NCI-H774 (cell line): ENCODE data around the gene CATSPERZ.
"Not testable (repeated sequence)": the region's sequence is repeated elsewhere in the genome, so short reads cannot be mapped to it uniquely, and the experiment has no call there.

Experiments used
- DNase-seq: peaks from one replicate; lab custom pipeline; 2025; lab: John Stamatoyannopoulos, UW

CATSPERZ gene

GRCh38 chr11:64304316-64305072 is 4.3 kb downstream of the CATSPERZ start:
- DNase-seq = peak; percentile 85

DNA sequence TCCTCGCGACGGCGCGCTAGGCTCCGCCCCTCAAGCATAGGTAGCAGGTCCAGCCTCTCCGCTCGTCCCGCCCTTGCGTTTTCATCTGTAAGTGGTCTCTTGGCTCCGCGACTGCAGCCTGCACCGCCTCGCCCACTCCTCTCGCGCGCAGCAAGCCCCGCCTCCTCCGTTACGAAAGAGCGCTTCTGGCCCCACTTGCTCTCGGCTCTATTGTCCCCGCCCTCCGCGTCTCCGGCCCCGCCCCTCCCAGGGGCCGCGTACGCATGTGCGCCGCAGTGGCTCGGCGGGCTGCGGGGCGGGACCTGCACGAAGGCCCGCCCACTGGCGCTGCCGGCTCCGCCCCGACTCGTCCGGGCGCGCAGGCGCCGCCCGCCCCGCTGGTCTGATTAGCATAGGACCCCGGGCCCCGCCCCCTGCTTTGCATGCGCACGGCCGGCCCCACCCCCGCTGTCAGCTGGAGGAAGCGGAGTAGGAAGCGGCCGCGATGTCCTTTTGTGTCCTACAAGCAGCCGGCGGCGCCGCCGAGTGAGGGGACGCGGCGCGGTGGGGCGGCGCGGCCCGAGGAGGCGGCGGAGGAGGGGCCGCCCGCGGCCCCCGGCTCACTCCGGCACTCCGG is 5.0 kb downstream of the CATSPERZ start, which contains the start of gene ESRRA:
TSS of gene ESRRA (plus strand) at position 450 of the 616 bp plus-strand sequence. CDS start 1,656 bp downstream, outside the sequence.
- peak; percentile 100 for DNase-seq

- peak; percentile 59 for DNase-seq
Observed at GRCh38 chr11:64305691-64306562, 5.8 kb downstream of the CATSPERZ start.

DNA sequence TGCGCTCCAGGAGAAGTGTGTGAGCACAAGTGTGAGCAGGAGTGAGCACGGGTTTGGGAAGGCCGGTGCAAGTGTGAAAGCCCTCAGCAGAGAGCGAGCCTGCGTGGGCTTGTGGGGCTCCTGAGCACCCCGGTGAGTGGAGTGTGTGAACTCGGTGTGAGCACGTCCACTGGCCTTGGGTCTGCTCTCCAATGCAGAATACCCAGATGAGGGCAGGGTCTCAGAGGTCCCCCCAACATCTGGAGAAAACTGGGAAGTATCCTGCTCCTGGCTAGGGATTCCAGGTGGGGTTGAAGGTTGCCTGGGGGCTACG is 6.4 kb downstream of the CATSPERZ start:
- DNase-seq = no peak

- DNase-seq = no peak
Observed at GRCh38 chr11:64306876-64307622, 6.9 kb downstream of the CATSPERZ start.

GRCh38 chr11:64307795-64308194 is 7.6 kb downstream of the CATSPERZ start:
- not testable (repeated sequence) for DNase-seq

- no peak for DNase-seq
Observed at GRCh38 chr11:64312947-64313346, 12.8 kb downstream of the CATSPERZ start.

- no peak for DNase-seq
Observed at GRCh38 chr11:64313491-64314145, 13.5 kb downstream of the CATSPERZ start.

GRCh38 chr11:64314146-64314804 is 14.1 kb downstream of the CATSPERZ start:
- no peak for DNase-seq

- no peak for DNase-seq
Observed at GRCh38 chr11:64314805-64315561, 14.8 kb downstream of the CATSPERZ start.

DNA sequence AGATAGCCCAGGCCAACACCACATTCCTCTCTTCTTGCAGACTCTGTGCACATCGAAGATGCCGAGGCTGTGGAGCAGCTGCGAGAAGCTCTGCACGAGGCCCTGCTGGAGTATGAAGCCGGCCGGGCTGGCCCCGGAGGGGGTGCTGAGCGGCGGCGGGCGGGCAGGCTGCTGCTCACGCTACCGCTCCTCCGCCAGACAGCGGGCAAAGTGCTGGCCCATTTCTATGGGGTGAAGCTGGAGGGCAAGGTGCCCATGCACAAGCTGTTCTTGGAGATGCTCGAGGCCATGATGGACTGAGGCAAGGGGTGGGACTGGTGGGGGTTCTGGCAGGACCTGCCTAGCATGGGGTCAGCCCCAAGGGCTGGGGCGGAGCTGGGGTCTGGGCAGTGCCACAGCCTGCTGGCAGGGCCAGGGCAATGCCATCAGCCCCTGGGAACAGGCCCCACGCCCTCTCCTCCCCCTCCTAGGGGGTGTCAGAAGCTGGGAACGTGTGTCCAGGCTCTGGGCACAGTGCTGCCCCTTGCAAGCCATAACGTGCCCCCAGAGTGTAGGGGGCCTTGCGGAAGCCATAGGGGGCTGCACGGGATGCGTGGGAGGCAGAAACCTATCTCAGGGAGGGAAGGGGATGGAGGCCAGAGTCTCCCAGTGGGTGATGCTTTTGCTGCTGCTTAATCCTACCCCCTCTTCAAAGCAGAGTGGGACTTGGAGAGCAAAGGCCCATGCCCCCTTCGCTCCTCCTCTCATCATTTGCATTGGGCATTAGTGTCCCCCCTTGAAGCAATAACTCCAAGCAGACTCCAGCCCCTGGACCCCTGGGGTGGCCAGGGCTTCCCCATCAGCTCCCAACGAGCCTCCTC is 15.7 kb downstream of the CATSPERZ start:
- DNase-seq = not testable (repeated sequence)

DNA sequence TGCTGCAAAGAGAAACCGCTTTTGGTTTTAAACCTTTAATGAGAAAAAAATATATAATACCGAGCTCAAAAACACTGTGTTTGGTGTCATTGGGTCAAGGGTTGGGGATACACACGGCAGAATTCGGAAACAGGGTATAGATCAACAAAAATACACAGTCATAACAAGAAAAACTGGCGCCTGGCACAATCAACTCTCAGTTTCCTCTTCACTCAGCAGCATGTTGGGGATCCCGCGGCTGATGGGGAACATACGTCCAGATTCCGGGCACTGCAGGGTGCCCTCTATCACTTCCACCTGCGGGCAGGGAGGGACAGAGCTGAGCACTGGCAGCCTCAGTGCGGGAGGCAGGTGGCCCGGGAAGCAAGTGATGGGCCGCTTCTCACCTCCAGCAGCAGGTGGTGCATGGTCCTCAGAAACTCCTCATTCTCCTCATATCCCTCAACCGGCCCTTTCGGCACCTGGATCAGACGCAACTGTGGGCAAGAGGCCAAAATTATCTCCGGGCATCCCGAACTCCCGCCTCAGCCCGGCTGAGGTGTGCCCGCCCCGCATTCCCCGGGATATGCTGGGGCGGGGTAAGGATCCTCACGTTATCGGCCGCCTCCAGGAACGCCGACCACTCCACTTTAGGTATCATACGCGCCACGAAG is 16.6 kb downstream of the CATSPERZ start:
- peak; percentile 34 for DNase-seq

GRCh38 chr11:64317325-64317960 is 17.3 kb downstream of the CATSPERZ start, which contains the start of gene TRMT112:
Gene TRMT112 (minus strand): TSS chr11:64317559. CDS start chr11:64317526, 33 bp downstream.
- DNase-seq = peak; percentile 99

DNA sequence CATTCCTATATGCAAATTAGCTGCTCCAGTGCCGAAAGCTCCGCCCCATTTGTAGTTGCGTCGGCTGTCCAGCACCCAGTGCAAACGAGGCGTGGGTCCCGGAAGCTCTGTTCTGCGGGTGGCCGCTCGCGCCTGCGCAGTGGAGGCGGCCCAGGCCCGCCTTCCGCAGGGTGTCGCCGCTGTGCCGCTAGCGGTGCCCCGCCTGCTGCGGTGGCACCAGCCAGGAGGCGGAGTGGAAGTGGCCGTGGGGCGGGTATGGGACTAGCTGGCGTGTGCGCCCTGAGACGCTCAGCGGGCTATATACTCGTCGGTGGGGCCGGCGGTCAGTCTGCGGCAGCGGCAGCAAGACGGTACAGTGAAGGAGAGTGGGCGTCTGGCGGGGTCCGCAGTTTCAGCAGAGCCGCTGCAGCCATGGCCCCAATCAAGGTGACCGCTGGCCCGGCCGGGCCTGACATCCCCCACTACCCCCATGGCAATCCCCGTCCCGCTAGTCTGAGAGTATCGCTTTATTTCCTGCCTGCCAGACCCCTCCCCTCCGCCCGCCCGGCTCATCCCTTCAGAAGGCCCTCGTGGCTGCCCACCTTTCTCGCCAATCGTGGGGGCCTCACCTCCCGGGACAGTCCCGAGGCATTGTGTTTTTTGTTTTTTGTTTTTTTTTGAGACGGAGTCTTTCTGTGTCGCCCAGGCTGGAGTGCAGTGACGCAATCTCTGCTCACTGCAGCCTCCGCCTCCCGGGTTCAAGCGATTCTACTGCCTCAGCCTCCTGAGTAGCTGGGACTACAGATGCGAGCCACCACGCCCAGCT is 18.0 kb downstream of the CATSPERZ start, which contains the start of gene PRDX5:
TSS of gene PRDX5 (plus strand) at position 161 of the 805 bp plus-strand sequence. CDS start at position 256, 95 bp downstream.
- DNase-seq = peak; percentile 98

GRCh38 chr11:64318766-64319761 is 18.9 kb downstream of the CATSPERZ start:
- no peak for DNase-seq

DNA sequence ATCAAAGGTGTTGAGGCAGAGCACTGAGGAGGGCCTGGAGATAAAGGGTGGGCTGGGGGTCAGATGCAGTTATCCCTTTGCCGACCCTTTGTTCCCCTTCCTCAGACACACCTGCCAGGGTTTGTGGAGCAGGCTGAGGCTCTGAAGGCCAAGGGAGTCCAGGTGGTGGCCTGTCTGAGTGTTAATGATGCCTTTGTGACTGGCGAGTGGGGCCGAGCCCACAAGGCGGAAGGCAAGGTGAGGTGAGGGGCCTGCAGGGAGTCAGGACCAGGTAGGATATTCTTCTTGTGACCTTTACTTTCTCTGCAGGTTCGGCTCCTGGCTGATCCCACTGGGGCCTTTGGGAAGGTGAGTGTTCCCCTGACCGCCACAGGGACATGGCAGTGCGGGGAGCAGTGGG is 20.4 kb downstream of the CATSPERZ start:
- no peak for DNase-seq
